Lower leg skin (tissue), 4 donors: ENCODE results near the gene P2RX5. TPM values are rescaled to one million over a fixed set of nuclear protein-coding genes. Genes with fewer than 3 reads are reported as not detected.

Experiments
- DNase-seq, 2 donors: peaks; one replicate each; pipeline ENCODE4 v3.0.0-alpha.2; 2019; ENCODE audit warnings: low spot score in 2 of 2
- H3K4me3 ChIP-seq: fragments of 200-600 bp; sonication (generic); 2 replicates; pipeline ENCODE4 v1.5.1; 2017; ENCODE audit warnings: mild to moderate bottlenecking, low read depth; ENCODE audit not compliant: poor library complexity, severe bottlenecking
- POLR2A ChIP-seq, 2 donors: fragments of 450-650 bp; IDR thresholded peaks; one replicate each; pipeline ENCODE4 v1.6.1; 2016 to 2017; ENCODE audit warnings: antibody characterized with exemption in 2 of 2, mild to moderate bottlenecking in 1 of 2, moderate library complexity in 1 of 2
- WGBS, 2 donors: methylation state at CpG; one replicate each; pipeline ENCODE4 v1.1.5; 2018; 5-methylcytosine and 5-hydroxymethylcytosine counted together
- intact Hi-C: fragments of 100-400 bp; cut with DNase I; formaldehyde crosslinking; loops from one replicate; pipeline ENCODE4 v1.15.0; 2023; ENCODE audit warnings: low total_unique reads
- total RNA-seq, 4 donors: library from RNA; depleted of rRNA; stranded (reverse); fragments of >200 nt; gene quantifications; one replicate each; pipeline ENCODE4 v1.1.0, GENCODE V29; 2016
- TF ChIP-seq, protein P1 (sequence below), 3 donors: fragments of 450-650 bp; IDR thresholded peaks; one replicate each; pipeline ENCODE4 v1.5.1; 2016; ENCODE audit warnings: antibody characterized with exemption in 3 of 3, mild to moderate bottlenecking in 3 of 3, moderate library complexity in 2 of 3

Gene P2RX5
- total RNA-seq, 4 donors from 2014 or later, result 0.89 TPM; not detected in 3

- DNase-seq, result no peak
- H3K4me3 ChIP-seq, result no peak overlapping the region
- intact Hi-C loops, result no loop called here
- 79 to 89% methylated on average over 4 of the region's 4 CpGs for WGBS, 2 donors
- TF ChIP-seq, protein P1, sequence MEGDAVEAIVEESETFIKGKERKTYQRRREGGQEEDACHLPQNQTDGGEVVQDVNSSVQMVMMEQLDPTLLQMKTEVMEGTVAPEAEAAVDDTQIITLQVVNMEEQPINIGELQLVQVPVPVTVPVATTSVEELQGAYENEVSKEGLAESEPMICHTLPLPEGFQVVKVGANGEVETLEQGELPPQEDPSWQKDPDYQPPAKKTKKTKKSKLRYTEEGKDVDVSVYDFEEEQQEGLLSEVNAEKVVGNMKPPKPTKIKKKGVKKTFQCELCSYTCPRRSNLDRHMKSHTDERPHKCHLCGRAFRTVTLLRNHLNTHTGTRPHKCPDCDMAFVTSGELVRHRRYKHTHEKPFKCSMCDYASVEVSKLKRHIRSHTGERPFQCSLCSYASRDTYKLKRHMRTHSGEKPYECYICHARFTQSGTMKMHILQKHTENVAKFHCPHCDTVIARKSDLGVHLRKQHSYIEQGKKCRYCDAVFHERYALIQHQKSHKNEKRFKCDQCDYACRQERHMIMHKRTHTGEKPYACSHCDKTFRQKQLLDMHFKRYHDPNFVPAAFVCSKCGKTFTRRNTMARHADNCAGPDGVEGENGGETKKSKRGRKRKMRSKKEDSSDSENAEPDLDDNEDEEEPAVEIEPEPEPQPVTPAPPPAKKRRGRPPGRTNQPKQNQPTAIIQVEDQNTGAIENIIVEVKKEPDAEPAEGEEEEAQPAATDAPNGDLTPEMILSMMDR (IDR thresholded peaks at IDR 0.05), result no peak
- TF ChIP-seq POLR2A (IDR thresholded peaks at IDR 0.05), result no peak
Measured at GRCh38 chr17:3643889-3644349, 52.0 kb downstream of the P2RX5 start.

- intact Hi-C loops, result no loop called here
- WGBS, 2 donors, result 74 to 91% methylated on average over 18 to 19 of the region's 19 CpGs
- no peak for DNase-seq
- TF ChIP-seq, protein P1 (IDR thresholded peaks at IDR 0.05), result no peak
- TF ChIP-seq POLR2A (IDR thresholded peaks at IDR 0.05), result no peak
- H3K4me3 ChIP-seq, result no peak overlapping the region
Measured at GRCh38 chr17:3641717-3642486, 54.1 kb downstream of the P2RX5 start.

GRCh38 chr17:3641014-3641413, 54.9 kb downstream of the P2RX5 start:
- no peak for TF ChIP-seq POLR2A (IDR thresholded peaks at IDR 0.05)
- TF ChIP-seq, protein P1 (IDR thresholded peaks at IDR 0.05), result no peak
- H3K4me3 ChIP-seq, result no peak overlapping the region
- intact Hi-C loops, result no loop called here
- WGBS, 2 donors, result 69 to 70% methylated on average over 3 of the region's 3 CpGs
- no peak for DNase-seq

GRCh38 chr17:3639981-3640596, 55.9 kb downstream of the P2RX5 start:
- TF ChIP-seq POLR2A (IDR thresholded peaks at IDR 0.05), result no peak
- TF ChIP-seq, protein P1 (IDR thresholded peaks at IDR 0.05), result no peak
- DNase-seq, result no peak
- intact Hi-C loops, result no loop called here
- H3K4me3 ChIP-seq, result no peak overlapping the region
- WGBS, 2 donors, result 51 to 61% methylated on average over 7 of the region's 7 CpGs

DNA sequence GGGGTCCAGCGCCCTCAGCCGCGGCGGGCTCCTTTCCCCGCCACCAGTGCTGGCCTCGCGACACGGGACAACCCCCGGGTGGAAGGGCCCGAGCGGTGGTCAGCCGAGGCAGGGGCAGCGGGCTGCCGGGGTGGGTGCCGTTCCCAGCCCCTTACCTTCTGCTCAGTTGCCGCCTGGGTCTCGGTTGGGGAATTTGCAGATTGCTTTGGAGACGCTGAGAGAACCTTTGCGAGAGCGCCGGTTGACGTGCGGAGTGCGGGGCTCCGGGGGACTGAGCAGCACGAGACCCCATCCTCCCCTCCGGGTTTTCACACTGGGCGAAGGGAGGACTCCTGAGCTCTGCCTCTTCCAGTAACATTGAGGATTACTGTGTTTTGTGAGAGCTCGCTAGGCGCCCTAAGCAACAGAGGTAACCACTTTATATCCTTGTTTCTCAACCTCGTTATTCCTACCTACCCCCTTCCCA, 59.0 kb downstream of the P2RX5 start:
- DNase-seq, result no peak
- 1% methylated on average over 14 to 30 of the region's 31 CpGs for WGBS, 2 donors
- no peak for TF ChIP-seq POLR2A (IDR thresholded peaks at IDR 0.05)
- TF ChIP-seq, protein P1 (IDR thresholded peaks at IDR 0.05), result no peak
- H3K4me3 ChIP-seq, result peak overlapping the region; percentile 80
- intact Hi-C loops, result no loop called here
